ENCODE data around the gene ZNF708.
"Not testable (repeated sequence)": the region's sequence is repeated elsewhere in the genome, so short reads cannot be mapped to it uniquely, and the experiment has no call there.

ZNF708 gene

GRCh38 chr19:21328885-21329605 lies at the start of gene ZNF708:
TSS of gene ZNF708 (minus strand) at chr19:21329410. CDS start at chr19:21329212, 198 bp downstream.
- DNase-seq = peak; percentile 86

- DNase-seq = no peak
Measured at GRCh38 chr19:21362291-21362690, 33.1 kb upstream of the ZNF708 start.

GRCh38 chr19:21358768-21359451 lies 29.7 kb upstream of the ZNF708 start, which contains the start of gene ZNF738:
TSS of gene ZNF738 (plus strand) at chr19:21359000. CDS start at chr19:21359141, 141 bp downstream.
- DNase-seq = no peak

- DNase-seq = no peak
Measured at GRCh38 chr19:21352830-21353229, 23.6 kb upstream of the ZNF708 start.

- not testable (repeated sequence) for DNase-seq
Measured at GRCh38 chr19:21344841-21345240, 15.6 kb upstream of the ZNF708 start.

- DNase-seq = no peak
Measured at GRCh38 chr19:21335721-21336120, 6.5 kb upstream of the ZNF708 start.

GRCh38 chr19:21328406-21328805 lies 804 bp downstream of the ZNF708 start:
- DNase-seq = peak; percentile 0

- DNase-seq = no peak
Measured at GRCh38 chr19:21326169-21326568, 3.0 kb downstream of the ZNF708 start.

- DNase-seq = no peak
Measured at GRCh38 chr19:21323000-21323399, 6.2 kb downstream of the ZNF708 start.

GRCh38 chr19:21322528-21322927 lies 6.7 kb downstream of the ZNF708 start:
- no peak for DNase-seq

- DNase-seq = no peak
Measured at GRCh38 chr19:21321996-21322395, 7.2 kb downstream of the ZNF708 start.

- DNase-seq = no peak
Measured at GRCh38 chr19:21321134-21321533, 8.1 kb downstream of the ZNF708 start.

- no peak for DNase-seq
Measured at GRCh38 chr19:21317821-21318220, 11.4 kb downstream of the ZNF708 start.

GRCh38 chr19:21314676-21315075 lies 14.5 kb downstream of the ZNF708 start:
- no peak for DNase-seq

GRCh38 chr19:21312807-21313206 lies 16.4 kb downstream of the ZNF708 start:
- not testable (repeated sequence) for DNase-seq

- no peak for DNase-seq
Measured at GRCh38 chr19:21308773-21309172, 20.4 kb downstream of the ZNF708 start.

GRCh38 chr19:21306881-21307479 lies 22.2 kb downstream of the ZNF708 start:
- not testable (repeated sequence) for DNase-seq

GRCh38 chr19:21293768-21294167 lies 35.4 kb downstream of the ZNF708 start:
- not testable (repeated sequence) for DNase-seq

- no peak for DNase-seq
Measured at GRCh38 chr19:21269813-21270212, 59.4 kb downstream of the ZNF708 start.

- DNase-seq = no peak
Measured at GRCh38 chr19:21264891-21265290, 64.3 kb downstream of the ZNF708 start.

GRCh38 chr19:21264416-21264815 lies 64.8 kb downstream of the ZNF708 start:
- no peak for DNase-seq

GRCh38 chr19:21260848-21261381 lies 68.3 kb downstream of the ZNF708 start:
- DNase-seq = not testable (repeated sequence)

GRCh38 chr19:21260164-21260847 lies 68.9 kb downstream of the ZNF708 start:
- DNase-seq = no peak
